A673 (cell line): ENCODE measurements around the gene PARN. TPM values are rescaled to one million over a fixed set of nuclear protein-coding genes. Genes with fewer than 3 reads are reported as not detected.

Experiments
- BruUV-seq: library from RNA; stranded (reverse); fragments of 400-500 nt; replicated peaks from 2 replicates; lab custom pipeline; 2021; lab: Mats Ljungman, UMichigan
- CTCF ChIA-PET: fragments of 300-600 bp; sonication (Branson Sonifier 250); formaldehyde crosslinking; loops from one replicate; lab custom pipeline; 2022; ENCODE audit warnings: antibody characterized with exemption; lab: Charles Lee
- POLR2A ChIA-PET: fragments of 300-600 bp; sonication (Branson Sonifier 250); formaldehyde crosslinking; loops from one replicate; lab custom pipeline; 2022; ENCODE audit warnings: antibody characterized with exemption; ENCODE audit not compliant: low non-redundant PET; lab: Charles Lee
- DNase-seq: peaks from one replicate; pipeline ENCODE4 v3.0.0-alpha.2; 2015; ENCODE audit warnings: low spot score
- H3K27ac ChIP-seq: fragments of 200-600 bp; sonication (generic); 2 replicates; pipeline ENCODE4 v1.5.1; 2016; ENCODE audit warnings: mixed run types, low read depth, mild to moderate bottlenecking, mixed read lengths, antibody characterized with exemption, low read length; ENCODE audit not compliant: poor library complexity, severe bottlenecking
- H3K27me3 ChIP-seq: fragments of 200-600 bp; sonication (generic); replicated peaks from 2 replicates; pipeline ENCODE4 v1.6.1; 2017; ENCODE audit warnings: mixed run types, low read depth, mild to moderate bottlenecking, mixed read lengths, antibody characterized with exemption, low read length; ENCODE audit not compliant: insufficient read depth, poor library complexity
- H3K36me3 ChIP-seq: fragments of 200-600 bp; sonication (generic); 2 replicates; pipeline ENCODE4 v1.6.1; 2016; ENCODE audit warnings: mixed run types, mild to moderate bottlenecking, mixed read lengths, antibody characterized with exemption, low read length; ENCODE audit not compliant: insufficient read depth, poor library complexity, severe bottlenecking
- H3K4me1 ChIP-seq: fragments of 200-600 bp; sonication (generic); 2 replicates; pipeline ENCODE4 v1.6.1; 2017; ENCODE audit warnings: mixed run types, mild to moderate bottlenecking, mixed read lengths, antibody characterized with exemption, low read length; ENCODE audit not compliant: insufficient read depth, poor library complexity, severe bottlenecking
- H3K4me3 ChIP-seq: fragments of 200-600 bp; sonication (generic); 2 replicates; pipeline ENCODE4 v1.5.1; 2016; ENCODE audit warnings: low read depth, mixed run types, mild to moderate bottlenecking, mixed read lengths, low read length; ENCODE audit not compliant: poor library complexity, severe bottlenecking
- H3K9me3 ChIP-seq: fragments of 200-600 bp; sonication (generic); 2 replicates; pipeline ENCODE4 v1.6.1; 2016; ENCODE audit warnings: mixed run types, low read depth, mild to moderate bottlenecking, mixed read lengths, antibody characterized with exemption, low read length; ENCODE audit not compliant: poor library complexity, severe bottlenecking
- EZH2 ChIP-seq: fragments of 200-600 bp; sonication (generic); IDR thresholded peaks from 2 replicates; pipeline ENCODE4 v1.6.1; 2017; ENCODE audit warnings: borderline replicate concordance, low read depth, mild to moderate bottlenecking, mixed read lengths, antibody characterized with exemption, low read length; ENCODE audit not compliant: poor library complexity, severe bottlenecking
- intact Hi-C: fragments of 100-400 bp; cut with micrococcal nuclease; formaldehyde crosslinking; loops from one replicate; pipeline ENCODE4 v1.10.0; 2022; ENCODE audit not compliant: unreplicated experiment
- total RNA-seq: library from RNA; stranded (reverse); gene quantifications from 2 replicates; pipeline ENCODE4 v1.2.3, GENCODE V29; 2021
- TF ChIP-seq, protein P1 (sequence below): fragments of 300-800, 200-600 bp; sonication (generic); conservative IDR thresholded peaks from 2 replicates; pipeline ENCODE4 v1.5.1; 2017; ENCODE audit warnings: low read depth, mild to moderate bottlenecking, antibody characterized with exemption, low read length, moderate library complexity, mixed read lengths

The PARN gene
- total RNA-seq, 1 experiment from 2014 or later = 37.5 TPM

- intact Hi-C loops = no loop called here
- CTCF ChIA-PET = no interaction called here
- TF ChIP-seq, protein P1, sequence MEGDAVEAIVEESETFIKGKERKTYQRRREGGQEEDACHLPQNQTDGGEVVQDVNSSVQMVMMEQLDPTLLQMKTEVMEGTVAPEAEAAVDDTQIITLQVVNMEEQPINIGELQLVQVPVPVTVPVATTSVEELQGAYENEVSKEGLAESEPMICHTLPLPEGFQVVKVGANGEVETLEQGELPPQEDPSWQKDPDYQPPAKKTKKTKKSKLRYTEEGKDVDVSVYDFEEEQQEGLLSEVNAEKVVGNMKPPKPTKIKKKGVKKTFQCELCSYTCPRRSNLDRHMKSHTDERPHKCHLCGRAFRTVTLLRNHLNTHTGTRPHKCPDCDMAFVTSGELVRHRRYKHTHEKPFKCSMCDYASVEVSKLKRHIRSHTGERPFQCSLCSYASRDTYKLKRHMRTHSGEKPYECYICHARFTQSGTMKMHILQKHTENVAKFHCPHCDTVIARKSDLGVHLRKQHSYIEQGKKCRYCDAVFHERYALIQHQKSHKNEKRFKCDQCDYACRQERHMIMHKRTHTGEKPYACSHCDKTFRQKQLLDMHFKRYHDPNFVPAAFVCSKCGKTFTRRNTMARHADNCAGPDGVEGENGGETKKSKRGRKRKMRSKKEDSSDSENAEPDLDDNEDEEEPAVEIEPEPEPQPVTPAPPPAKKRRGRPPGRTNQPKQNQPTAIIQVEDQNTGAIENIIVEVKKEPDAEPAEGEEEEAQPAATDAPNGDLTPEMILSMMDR = no peak
- no peak for TF ChIP-seq EZH2
- POLR2A ChIA-PET = no interaction called here
- DNase-seq = no peak
- no peaks in the 10 kb centered on the region for H3K4me1 ChIP-seq
- BruUV-seq = no TSS peak
- H3K27me3 ChIP-seq = no peaks in the 10 kb centered on the region
- no peaks in the 10 kb centered on the region for H3K9me3 ChIP-seq
- no peak overlapping the region for H3K4me3 ChIP-seq
- no peaks in the 10 kb centered on the region for H3K36me3 ChIP-seq
- no peak overlapping the region for H3K27ac ChIP-seq
Observed at GRCh38 chr16:14510581-14510938, 119.5 kb downstream of the PARN start.

DNA sequence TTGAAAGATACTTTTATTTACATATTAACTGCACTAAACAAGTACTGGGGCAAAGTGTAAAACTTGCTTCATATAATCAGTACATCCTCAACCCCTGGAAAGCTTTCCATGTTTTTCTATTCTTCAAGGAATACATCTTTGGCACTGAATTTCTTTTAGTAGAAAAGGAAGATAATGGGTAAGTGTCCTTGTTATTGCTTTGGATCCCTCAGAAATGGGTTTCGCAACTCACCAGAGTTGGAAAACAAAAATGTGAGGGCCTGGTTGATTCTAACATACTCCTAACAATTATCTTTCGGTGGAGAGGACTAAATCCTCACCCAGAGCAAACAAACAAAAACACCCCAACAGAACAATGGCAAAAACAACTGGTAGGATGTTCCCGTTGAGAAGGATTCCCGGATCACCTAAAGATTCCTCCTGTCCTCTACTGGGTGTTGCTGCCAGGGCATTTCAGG, 120.4 kb downstream of the PARN start:
- no peak for DNase-seq
- no peak for TF ChIP-seq EZH2
- TF ChIP-seq, protein P1 = no peak
- Histone ChIP-seq H3K27me3 (no peaks in the 10 kb centered on the region), H3K4me1 (no peaks in the 10 kb centered on the region), H3K9me3 (no peaks in the 10 kb centered on the region), H3K4me3 (no peak overlapping the region), H3K27ac (no peak overlapping the region), H3K36me3 (no peaks in the 10 kb centered on the region)
- CTCF ChIA-PET = no interaction called here
- POLR2A ChIA-PET = no interaction called here
- no TSS peak for BruUV-seq
- intact Hi-C loops = no loop called here

- Histone ChIP-seq H3K27me3 (no peaks in the 10 kb centered on the region), H3K36me3 (no peaks in the 10 kb centered on the region), H3K27ac (no peak overlapping the region), H3K9me3 (no peaks in the 10 kb centered on the region), H3K4me1 (no peaks in the 10 kb centered on the region), H3K4me3 (no peak overlapping the region)
- peak; percentile 14 for DNase-seq
- TF ChIP-seq, protein P1 = no peak
- TF ChIP-seq EZH2 = no peak
- CTCF ChIA-PET = no interaction called here
- BruUV-seq = no TSS peak
- intact Hi-C loops = no loop called here
- POLR2A ChIA-PET = no interaction called here
Observed at GRCh38 chr16:14509055-14509454, 121.0 kb downstream of the PARN start.
